ENCODE results near the gene SLC16A12.
A peak's percentile ranks its signal among the peaks of the same experiment; 100 is the strongest.

DNA sequence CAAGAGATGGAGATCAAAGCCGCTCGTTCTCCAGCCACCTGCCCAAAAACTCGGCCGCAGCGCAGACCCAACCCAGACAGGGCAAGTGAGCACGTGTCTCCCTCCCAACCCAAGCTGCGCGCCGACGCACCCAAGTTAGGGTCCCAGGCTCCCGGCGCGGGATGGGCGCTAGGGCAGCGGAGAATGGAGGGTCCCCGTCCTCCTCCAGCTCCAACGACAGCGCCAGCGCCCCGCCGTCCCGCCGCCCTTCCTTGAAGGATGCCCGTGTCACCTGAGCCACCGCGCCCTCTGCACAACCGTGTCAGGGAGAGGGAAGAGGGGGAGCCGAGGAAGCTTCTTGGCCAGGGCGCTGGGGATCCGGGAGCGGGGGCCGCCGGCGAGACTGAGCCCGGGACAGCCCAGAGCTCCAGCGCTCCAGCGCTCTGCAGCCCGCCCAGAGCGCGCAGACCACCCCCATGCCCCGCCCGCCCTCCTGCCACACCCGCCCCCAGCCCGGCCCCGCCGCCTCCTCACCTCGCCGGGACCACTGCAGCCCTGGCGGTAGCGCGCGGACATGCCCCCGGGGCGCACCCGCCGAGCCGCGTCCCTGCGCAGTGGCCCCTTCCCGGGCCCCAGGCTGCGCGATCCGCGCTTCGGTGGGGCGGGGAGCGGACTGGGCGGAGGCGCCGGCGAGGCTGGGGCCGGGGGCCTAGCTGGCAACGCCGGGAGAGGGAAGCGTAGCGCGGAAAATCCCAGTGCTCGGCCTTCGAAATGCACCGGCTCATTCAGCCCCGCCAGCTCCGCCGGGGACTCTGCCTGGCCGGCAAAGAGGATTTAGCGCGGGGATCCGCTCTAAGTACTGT, at the start of gene SLC16A12:
- TF ChIP-seq, protein P1, sequence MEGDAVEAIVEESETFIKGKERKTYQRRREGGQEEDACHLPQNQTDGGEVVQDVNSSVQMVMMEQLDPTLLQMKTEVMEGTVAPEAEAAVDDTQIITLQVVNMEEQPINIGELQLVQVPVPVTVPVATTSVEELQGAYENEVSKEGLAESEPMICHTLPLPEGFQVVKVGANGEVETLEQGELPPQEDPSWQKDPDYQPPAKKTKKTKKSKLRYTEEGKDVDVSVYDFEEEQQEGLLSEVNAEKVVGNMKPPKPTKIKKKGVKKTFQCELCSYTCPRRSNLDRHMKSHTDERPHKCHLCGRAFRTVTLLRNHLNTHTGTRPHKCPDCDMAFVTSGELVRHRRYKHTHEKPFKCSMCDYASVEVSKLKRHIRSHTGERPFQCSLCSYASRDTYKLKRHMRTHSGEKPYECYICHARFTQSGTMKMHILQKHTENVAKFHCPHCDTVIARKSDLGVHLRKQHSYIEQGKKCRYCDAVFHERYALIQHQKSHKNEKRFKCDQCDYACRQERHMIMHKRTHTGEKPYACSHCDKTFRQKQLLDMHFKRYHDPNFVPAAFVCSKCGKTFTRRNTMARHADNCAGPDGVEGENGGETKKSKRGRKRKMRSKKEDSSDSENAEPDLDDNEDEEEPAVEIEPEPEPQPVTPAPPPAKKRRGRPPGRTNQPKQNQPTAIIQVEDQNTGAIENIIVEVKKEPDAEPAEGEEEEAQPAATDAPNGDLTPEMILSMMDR (conservative IDR thresholded peaks at IDR 0.05 in 1 of 2, IDR thresholded peaks at IDR 0.05 in 1 of 2; ENCODE audit: low read depth in 1 of 2, low read length in 2 of 2): no peak
- TF ChIP-seq EZH2 (IDR thresholded peaks at IDR 0.05; ENCODE audit: low read length, missing control alignments): peak; percentile 46
